ENCODE data around the gene TEX44.
"Not testable (repeated sequence)": the region's sequence is repeated elsewhere in the genome, so short reads cannot be mapped to it uniquely, and the experiment has no call there.

The TEX44 gene

DNA sequence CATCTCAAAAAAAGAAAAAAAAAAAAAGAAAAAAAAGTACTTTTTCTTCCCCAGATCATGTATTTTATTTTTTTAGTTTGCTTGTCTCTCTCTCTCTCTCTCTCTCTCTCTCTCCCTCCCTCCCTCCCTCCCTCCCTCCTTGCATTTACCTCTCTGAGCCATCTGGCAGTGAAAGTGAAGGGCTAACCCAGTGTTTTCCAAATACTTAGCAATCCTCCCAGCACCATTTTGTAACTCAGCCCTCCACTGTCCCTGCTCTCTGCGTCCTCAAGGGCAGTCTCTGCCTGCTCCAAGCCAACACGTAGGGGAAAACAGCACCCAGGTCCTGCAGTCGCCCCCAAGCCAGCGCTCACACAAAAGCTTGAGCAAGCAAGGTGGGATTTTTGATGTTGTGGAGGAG lies 19.6 kb upstream of the TEX44 start:
- no peak for DNase-seq

DNA sequence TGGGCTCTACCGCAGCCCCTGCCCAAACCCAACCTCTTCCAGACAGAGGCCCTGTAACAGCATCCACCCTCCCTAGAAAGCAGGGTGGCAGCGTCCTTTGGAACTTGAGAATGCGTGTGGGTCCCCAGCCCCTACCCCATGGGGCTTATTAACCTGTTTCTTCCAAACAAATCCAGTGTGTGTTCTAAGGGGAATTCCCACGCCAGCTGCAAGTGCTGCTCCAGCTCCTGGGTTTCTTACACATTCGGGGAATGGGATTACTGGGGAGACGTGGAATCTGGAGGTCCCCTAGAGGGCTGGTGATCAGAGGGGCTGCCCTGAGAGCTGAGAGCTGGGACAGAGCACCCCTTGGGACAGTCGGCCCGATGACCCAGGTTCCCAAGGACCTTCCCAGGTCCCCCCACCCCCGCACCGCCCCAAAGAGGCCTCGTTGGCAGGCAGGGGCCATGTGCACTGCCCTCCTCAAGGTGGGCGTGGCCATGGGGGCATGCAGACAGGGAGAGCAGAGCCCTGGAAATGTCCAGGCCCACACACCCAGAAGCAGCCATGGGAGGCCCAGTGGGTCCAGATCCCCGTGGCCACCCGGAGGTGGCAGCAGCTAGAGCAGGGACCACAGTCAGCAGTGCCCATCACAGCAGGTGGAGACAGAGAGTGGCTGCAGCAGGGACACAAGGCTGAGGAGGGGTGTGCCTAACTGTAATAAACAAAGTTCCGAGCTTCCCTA lies 18.8 kb upstream of the TEX44 start:
- DNase-seq, result no peak

DNA sequence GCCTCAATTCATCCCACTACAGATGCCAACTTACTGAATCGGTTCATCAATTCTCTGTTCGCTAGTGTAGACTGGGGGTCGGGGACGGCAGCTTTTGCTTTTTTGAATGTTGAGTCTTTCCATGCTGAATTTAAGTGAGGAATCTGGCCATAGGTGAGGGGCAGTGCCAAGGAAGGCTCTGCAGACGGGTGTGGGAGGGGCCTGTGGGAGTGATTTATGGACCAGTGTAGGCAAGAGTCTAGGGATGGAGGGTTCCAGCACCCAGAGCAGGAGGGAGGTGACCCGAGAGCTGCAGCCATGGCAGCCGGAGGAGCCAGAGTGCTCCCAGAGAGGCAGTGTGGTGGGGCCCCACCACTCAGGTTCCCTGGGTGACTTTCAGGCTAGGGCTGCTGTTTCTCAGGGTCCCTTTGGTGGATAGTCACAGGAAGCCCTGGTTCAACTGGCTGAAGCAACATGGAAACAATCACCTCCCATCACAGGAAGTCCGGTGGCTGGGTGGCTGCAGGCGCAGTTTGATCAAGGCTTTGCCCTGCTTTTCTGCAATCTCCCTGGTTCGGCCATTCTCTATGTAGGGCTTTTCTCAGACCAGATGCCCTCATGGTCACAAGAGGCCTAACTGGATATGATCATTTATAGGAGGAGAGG lies 16.9 kb upstream of the TEX44 start:
- DNase-seq, result no peak

DNA sequence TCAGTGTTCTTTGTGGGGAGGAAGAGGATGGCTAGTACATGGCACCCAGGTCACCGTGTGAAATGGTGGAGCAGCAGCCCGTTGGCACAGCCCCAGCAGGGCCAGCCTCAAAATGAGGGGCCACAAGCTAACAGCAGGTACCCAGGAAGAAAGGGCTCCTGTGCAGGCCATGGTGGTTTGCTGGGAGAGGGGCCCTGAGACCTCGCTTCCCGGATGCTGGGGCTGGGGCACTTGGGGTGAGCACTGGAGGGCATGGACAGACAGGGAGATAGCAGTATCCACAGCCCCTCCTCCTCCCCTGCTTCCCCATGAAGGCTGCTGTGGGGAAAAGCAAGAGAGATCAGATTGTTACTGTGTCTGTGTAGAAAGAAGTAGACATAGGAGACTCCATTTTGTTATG lies 16.2 kb upstream of the TEX44 start:
- no peak for DNase-seq

DNA sequence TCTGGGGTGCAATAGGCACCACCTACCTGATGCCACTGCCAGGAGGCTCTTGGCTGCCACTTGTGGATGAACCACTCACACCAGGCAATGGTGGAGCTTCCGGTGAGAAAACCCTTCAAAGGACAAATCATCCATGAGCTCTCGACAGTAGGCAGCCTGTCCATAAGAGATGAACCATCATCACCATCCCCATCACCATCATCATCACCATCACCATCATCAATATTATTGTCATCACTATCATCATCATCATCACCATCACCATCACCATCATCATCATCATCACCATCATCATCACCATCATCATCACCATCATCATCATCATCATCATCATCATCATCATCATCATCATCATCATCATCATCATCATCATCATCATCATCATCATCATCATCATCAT lies 14.0 kb upstream of the TEX44 start:
- DNase-seq, result not testable (repeated sequence)

DNA sequence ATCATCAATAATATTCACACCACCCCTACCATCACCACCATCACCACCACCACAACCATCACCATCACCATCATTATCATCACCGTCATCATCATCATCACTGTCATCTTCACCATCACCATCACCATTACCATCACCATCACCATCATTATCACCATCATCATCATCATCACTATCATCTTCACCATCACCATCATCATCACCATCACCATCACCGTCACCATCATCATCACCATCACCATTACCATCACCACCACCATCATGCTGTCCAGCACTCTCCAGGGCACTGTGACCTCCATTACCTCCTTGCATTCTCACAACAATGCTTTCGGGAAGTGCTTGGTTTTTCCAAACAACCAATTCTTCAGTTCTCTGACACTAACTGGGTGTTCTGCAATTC lies 13.1 kb upstream of the TEX44 start:
- no peak for DNase-seq

DNA sequence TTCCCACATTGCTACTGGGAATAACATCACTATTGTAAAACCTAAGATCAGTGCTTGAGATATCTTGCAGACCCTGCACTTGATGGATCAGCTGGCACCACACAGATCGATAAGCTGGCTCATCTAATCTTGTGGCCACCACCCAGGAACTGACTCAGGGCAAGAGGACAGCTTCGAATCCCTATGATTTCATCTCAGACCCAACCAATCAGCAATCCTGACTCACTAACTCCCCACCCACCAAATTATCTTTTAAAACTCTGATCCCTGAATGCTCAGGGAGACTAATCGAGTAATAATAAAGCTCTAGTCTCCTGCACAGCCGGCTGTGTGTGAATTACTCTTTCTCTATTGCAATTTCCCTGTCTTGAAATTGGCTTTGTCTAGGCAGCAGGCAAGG lies 11.3 kb upstream of the TEX44 start:
- DNase-seq, result no peak

DNA sequence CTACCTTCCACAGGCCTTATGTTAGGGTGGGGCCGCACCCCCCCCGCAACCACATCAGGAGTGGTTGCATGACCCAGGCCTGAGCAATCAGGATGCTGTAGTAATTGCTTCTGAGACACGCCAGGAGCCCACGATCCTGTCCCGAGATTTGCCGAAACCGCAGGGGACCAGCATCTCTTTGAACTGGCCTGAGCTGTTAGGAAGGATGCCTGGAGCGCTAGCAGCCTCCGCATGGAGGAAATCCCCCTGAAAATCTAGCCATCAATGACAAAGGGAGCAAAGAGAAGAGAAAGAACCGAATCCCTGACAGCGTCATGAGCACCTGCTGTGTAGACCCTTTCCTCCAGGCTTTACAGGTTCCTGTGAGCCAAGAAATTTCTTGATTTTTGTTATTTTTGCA lies 8.7 kb upstream of the TEX44 start:
- DNase-seq, result no peak

DNA sequence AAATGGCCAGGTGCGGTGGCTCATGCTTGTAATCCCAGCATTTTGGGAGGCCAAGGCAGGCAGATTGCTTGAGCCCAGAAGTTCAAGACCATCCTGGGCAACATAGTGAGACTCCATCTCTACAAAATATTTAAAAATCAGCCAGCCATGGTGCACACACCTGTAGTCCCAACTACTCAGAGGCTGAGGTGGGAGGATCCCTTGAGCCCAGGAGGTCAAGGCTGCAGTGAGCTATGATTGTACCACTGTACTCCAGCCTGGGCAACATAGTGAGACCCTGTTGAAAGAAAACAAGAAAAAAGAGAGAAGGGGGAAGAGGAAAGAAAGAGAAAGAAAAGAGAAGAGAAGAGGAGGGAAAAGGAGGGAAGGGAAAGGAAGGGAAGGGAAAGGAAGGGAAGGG lies 4.9 kb upstream of the TEX44 start:
- DNase-seq, result not testable (repeated sequence)

DNA sequence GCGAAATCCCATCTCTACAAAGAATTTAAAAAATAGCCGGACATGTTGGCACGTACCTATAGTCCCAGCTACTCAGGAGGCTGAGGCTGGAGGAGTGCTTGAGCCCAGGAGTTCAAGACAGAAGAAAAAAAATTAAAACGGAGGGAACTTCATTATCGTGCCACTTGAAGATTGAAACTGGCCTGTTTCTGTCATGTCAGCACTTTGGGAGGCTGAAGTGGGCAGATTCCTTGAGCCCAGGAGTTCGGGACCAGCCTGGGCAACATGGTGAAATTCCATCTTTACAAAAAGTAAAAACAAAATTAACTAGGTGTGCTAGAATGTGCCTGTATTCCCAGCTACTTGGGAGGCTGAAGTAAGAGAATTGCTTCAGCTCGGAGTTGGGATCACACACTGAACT lies 3.0 kb upstream of the TEX44 start:
- no peak for DNase-seq

DNA sequence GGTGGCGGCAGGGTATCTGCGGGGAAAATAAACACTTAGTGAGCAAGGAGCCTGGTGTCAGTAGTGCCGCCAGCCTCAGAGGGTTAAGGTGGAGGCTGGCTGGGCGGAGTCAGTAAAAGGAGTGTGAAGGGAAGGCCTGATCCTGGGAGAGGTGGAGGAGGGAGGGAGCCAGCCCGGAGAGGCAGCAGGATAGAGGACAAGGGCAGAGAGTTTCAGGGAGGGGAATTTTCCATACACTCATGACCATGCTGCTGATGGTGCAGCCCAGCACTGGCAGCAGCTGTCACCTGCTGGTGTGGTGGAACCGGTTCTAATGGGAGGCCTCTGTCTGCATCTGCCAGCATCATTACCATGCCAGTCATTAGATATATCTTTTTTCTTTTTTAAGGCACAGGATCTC lies 2.0 kb upstream of the TEX44 start:
- no peak for DNase-seq

DNA sequence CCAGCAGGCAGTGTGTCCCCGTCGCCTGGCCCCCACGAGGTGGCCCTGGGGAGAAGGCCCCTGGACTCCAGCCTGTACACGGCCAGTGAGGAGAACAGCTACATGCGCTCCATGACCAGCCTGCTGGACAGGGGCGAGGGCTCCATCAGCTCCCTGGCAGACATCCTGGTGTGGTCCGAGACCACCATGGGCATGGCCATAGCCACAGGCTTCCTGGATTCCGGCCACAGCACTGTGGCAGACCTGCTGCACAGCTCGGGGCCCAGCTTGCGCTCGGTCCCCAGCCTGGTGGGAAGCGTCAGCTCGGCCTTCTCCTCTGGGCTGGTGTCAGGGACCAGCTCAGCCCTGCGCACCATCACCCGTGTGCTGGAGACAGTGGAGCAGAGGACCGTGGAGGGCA lies 1.0 kb downstream of the TEX44 start:
- DNase-seq, result no peak

DNA sequence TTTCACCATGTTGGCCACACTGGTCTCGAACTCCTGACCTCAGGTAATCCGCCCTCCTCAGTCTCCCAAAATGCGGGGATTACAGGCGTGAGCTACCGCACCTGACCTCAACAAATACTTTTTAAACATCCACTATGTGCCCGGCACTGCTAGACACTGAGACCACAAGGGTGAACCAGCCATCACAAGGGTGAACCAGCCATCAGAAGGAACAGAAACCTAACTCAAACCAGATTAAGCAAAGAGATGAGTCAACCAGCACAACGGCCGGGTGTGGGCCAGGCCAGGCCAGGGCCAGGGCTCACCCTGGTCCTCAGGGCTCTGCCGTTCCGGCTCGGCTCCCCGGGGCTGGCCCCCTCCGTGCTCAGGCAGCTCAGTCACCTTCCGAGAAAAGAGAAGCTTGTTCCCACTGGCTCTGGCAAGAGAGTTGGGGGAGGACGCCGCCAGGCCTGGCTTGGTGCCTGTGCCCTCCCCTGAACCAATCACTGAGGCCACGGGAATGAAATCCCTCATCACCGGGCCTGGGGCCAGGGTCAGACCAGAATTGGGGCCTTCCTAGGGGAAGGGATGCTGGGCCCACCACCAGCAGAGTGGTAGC lies 4.4 kb downstream of the TEX44 start:
- DNase-seq, result no peak

DNA sequence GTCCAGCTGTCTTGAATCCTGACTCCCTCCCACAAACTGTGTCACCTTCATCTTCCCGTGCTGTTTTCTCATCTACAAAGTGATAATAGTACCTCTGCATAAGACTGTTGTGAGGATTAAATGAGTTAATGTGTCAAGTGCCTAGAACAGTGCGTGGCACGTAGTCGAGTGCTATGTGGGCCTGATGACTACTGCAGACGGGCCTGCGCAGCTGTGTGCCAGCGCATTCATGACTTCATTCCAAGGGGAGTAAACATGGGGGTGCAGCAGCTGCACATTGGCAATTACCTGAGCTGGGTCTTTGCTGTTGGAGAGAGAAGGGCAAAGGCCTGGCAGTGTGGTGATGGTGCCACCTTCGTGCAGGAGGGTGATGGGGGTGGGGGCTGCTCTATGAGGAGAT lies 5.0 kb downstream of the TEX44 start:
- DNase-seq, result no peak

DNA sequence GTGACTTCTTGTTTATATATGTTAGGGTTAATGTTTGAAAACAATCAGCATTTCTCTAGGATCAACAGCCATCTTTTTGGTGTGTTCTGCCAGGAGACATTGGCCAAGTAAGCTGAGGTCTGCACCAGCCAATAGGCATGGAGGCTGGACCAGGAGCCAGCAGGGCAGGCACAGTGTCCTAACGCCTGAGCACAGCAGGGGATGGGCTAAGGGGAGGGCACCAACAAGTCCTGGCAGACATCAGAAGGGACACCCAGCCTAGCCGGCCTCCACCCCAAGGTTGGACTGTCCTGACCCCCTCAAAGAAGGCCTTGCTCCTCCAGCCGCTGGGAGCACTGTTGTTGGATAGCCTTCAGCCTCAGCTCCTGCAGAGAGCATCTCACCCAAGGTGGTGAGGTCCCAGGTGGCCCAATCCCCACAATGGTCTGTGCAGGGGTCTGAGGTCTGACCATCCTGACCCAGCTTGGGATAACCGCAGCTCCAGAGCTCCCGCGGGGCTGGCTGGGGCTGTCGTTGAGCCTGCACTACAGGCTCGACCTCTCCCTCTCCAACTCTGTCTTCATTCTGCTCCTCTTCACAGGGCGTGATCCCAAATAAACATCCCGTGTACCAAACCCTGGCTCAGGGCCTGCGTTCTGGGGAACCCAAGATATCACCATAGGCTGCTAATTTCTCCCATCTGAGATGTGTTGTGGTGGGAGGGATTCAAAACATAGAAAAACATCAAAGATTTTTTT lies 8.1 kb downstream of the TEX44 start:
- DNase-seq, result no peak

DNA sequence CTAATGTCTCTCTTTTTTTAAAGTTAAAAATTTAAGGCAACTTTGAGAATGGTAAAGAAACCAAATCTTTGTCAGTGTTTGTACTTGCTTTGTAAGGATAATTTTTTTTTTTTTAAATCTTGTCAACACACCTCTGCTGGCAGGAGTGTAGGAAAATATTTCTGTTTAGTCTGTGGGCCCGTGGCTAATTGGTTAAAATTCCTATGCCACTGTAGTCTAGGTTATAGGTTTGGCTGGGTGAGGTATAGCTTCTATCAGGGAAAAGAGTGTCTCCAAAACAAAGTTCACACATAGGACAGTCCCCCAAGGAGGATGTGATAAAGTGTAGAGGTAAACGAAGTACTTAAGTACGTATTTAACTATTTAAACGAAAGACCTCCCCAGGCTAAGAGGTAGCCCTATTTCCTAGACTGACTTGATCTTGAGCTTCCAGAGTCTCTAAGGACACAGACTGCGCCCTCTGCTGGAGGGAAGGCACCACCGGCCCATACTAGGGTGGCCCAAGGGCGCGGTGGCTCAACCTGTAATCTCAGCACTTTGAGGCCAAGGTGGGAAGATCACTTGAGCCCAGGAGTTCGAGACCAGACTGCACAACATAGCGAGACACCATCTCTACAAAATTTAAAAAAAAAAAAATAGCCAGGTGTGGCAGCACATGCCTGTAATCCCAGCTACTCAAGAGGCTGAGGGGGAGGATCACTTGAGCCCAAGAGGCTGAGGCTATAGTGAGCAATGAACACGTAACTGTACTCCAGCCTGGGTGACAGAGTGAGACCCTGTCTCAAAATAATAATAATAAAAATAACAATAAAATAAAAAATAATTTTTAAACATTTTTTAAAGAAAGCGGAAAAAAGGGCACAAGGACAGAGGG lies 8.9 kb downstream of the TEX44 start:
- DNase-seq, result peak; percentile 81

DNA sequence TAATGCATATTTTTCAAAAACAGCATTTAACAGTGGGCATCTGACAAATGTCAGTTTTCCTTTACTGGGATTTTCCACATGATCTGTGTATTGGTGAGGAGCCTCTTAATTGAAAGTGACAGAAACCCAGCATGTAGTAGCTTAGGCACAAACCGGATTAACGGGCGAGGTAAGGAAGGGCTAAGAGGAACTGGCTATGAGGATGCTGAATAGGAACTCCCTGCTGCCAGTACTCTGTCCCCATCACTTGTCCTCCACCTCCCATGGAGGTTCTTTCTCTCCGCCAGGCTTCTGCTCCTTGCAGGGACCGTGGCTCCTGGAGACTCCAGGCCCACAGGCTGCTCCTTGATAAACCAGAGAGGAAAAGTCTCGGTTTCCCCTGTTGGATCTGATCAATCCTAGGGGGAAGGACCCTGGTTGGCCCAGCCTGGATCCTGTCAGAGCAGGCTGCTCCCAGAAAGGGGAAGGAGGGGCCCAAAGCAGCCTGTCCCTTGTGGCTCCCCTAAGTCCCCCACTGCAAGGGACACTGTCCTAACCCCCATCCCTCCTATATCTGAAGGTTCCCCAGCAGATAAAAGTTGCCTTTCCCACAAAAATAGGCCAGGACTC lies 10.3 kb downstream of the TEX44 start:
- no peak for DNase-seq

DNA sequence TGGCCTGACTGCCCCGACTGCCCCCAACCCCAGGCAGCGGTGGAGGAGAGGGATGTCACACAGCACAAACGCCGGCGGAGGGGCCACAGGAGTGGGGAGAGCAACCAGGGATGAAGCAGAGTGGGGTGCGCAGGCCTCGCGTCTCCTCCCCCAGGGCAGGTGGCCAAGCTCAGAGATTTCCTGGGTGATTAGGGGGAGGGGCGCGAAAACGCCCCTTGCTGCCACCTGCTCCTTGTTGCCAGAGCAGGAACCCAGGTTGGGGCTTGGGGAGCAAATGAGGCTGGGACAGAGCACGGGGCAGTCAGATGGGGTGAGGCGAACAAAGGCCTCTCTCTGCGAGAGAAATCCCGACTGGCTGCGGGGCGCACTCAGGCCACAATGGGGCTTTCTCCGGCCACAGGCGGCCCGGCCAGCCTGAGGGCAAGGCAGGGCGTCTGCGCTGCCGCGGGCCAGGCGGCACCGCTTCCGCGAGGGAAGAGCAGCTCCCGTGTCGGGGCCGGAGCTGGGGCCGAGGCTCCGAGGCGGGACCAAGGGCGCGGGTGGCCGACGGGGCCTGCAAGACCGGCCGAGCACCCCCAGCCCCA lies 11.5 kb downstream of the TEX44 start:
- no peak for DNase-seq

DNA sequence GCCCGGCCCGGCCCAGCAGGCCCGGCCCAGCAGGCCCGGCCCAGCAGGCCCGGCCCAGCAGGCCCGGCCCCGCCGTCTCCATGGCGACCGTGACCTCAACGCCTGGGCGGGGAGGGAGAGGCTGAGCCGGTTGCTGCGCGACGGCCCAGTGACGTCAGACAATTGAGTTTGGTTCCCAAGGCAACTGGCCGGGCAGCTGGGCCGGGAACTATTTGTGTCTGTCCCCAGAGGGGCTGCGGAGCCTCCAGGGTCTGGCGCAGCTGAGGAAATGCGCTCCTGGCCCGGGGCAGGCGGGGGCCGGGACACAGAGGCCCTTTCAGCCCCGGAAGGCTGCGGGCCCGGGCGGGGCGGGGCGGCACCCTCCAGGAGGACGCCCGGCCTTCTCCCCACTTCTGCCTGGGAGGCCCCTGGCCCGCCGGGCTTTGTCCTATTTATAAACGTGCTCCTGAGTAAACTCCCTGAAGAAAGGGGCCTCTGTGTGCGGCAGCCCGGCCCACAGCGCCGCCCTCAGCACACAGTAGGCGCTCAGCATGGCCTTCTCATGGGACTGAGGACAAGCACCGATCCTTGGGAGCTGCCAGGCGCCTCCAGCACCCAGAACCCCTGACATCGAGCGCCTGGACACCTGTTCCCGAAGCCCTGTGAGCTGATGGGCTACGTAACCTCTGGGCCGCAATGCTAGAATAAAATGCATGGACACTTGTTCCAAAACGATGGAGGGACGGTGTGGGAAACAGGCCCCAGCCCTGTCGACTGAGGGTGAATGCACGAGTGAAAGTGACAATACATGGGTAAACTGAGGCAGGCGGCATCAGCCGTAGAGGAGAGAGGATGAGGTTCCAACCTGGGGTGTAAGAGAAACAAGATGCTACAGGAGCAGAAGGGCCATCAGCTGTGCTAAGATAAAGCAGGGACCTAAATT lies 12.3 kb downstream of the TEX44 start:
- DNase-seq, result peak; percentile 90

DNA sequence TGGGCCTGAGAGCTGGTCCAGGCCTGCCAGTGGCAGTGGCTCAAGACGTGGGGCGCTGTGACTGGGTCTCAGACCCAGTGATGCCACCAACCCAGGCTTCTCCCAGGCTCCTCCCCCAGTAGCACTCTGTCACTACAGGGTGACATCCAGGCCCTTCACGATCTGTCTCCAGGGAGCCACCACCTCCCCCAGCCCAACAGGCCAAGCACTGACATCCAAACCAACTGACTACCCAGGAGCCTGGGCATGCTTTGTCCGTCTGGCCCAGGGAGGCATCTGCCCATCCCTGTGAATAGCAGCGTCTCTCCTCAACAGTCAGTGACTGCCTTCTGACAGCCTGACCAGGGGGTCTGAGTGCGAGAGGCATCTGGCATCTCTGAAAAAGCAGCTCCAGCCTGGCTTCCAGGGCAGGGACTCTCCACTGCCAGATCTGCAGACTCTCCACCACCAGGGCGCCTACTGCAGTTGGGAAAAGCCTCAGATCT lies 13.0 kb downstream of the TEX44 start:
- DNase-seq, result no peak

DNA sequence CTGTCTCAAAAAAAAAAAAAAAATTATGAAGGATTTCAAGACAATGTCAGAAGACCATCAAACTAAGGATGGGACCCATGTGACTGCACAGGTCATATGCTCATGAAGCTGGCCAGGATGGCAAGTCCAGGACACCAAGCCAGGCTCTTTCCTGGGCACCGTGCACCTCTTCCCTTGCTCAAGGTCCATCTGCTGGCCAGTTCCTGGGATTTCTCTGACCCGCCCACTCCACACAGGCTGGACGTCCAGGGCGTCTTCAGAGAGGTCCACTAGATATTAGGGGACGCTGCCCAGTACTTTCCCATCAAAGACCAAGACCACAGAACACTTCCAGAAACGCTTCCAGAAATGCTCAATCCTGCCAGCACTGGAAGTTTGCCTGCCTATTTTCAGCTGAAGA lies 14.3 kb downstream of the TEX44 start:
- no peak for DNase-seq
